Measurements from ENCODE around the gene GIMAP1. TPM values are rescaled to one million over a fixed set of nuclear protein-coding genes. Genes with fewer than 3 reads are reported as not detected.

GIMAP1 gene
- total RNA-seq, 2 donors from 2014 or later = 4.5 to 7.0 TPM

DNA sequence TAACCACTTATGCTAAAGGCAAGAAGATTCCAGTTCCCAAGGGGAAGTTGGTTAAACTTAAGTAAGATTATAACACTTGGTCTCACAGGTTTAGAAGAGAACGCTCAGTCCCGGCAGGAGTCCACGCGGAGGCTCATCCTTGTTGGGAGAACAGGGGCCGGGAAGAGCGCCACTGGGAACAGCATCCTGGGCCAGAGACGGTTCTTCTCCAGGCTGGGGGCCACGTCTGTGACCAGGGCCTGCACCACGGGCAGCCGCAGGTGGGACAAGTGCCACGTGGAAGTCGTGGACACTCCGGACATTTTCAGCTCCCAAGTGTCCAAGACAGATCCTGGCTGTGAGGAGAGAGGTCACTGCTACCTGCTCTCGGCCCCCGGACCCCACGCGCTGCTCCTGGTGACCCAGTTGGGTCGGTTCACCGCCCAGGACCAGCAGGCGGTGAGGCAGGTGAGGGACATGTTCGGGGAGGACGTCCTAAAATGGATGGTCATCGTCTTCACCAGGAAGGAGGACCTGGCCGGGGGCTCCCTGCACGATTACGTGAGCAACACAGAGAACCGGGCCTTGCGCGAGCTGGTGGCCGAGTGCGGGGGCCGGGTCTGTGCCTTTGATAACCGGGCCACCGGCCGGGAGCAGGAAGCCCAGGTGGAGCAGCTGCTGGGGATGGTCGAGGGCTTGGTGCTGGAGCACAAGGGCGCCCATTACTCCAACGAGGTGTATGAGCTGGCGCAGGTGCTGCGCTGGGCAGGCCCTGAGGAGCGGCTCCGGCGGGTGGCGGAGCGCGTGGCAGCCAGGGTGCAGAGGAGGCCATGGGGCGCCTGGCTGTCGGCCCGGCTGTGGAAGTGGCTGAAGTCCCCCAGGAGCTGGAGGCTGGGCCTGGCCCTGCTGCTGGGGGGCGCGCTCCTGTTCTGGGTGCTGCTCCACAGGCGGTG lies 3.8 kb downstream of the GIMAP1 start:
- intact Hi-C loops (cut with DNase I) = no loop called here

DNA sequence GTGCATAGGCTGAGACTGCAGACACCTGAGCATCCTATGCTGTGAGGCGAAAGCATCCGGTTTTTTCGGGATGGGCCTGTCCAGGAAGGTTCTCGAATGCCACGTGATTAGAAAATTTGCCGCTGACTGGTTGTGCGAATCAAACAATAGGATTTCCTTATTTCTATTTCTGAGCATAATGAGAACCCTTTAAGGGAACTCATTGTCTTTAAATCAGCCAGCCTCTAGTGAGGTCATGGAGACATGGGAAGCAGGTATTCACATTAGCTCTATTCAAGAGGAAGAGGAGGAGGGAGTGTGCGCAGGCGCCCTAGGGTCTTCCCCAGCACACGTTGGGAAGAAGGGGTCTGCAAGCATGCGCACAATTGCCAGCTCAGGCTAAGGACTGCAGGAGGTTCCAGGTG lies 5.6 kb downstream of the GIMAP1 start:
- DNase-seq (no peak), ATAC-seq (peak; percentile 47 to 57)
- intact Hi-C loops (cut with DNase I) = no loop called here

More for the DNA sequence above, 3.8 kb downstream of the GIMAP1 start:
- no peak for DNase-seq
- no peak for ATAC-seq

DNA sequence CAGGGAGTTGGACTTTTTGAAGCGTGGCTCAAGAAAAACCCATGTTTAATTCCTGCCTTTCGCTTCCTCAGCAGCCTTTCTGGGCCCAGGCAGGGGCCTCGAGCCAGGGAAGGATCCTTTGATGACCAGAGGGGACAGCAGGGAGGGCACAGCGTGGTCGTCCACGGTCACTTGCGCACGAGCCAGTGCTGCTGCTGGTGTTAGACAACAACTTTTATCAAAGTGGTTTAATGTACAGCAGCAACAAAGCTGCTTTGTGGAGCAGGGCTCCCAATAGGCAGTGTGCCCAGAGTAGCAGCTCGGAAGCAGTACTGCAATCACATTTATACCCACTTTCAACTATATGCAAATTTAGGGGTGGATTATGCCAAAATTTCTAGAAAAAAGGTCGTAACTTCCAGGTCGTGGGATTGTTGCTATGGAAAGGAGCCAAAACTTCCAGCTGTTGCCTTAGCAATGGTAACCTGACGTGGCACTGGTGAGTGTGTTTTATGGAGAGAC lies 6.1 kb downstream of the GIMAP1 start:
- ATAC-seq = peak; percentile 9 to 36
- DNase-seq = no peak

DNA sequence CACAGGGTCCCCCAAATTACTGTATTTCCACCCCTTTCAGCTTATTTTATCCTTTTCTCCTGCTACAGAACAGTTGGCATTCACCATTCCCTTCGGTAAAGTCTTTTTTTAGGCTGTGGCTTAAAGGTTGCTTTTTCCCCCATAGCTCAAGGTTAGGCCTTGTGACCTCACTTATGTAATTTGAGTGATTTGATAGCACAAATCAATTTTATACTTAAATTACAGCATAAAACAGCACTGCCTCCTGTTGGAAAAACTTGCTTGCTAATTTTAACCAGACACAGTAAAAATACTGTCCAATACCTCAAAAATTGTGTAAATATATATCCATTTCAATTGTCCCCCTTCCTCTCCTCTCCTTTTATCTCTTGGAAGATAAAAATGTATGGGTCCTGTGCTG lies 7.1 kb downstream of the GIMAP1 start:
- ATAC-seq = no peak
- intact Hi-C loops (cut with DNase I) = no loop called here
- DNase-seq = no peak

More for the DNA sequence above, 6.1 kb downstream of the GIMAP1 start:
- intact Hi-C loops (cut with DNase I) = no loop called here

DNA sequence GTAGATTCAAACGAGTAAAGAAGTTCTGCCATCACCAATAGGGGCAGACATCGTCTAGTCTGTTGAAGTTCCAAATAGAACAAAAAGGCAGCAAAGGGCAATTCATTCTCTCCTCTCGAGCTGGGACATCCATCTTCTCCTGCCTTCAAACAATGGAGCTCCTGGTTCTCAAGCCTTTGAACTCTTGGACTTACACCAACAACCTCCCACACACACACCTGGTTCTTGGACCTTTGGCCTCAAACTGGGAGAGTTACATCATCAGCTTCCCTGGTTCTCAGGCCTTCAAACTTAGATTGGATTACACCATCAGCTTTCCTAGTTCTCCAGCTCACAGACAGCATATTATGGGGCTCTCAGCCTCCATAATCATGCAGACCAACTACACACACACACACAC lies 11.0 kb downstream of the GIMAP1 start:
- ATAC-seq (no peak), DNase-seq (no peak)
- intact Hi-C loops (cut with DNase I) = no loop called here

DNA sequence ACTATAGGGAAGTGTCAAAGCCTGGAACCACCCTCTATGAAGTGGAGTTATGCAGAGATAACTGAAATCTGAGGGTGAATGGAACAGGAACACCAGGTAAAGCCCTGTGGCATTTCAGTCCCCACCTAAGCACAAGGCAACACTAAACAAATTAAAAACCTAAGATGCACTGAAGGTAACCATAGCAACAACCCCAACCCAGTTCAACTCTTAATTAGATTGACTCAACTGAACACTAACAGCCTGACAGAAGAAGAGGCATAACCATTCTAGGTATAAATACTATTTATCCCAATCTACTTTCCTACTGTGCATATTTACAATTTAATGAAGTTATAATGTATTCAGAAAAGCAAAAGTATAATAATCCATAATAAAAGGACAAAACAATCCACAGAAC lies 11.6 kb downstream of the GIMAP1 start:
- no peak for ATAC-seq
- intact Hi-C loops (cut with DNase I) = no loop called here
- DNase-seq = no peak

DNA sequence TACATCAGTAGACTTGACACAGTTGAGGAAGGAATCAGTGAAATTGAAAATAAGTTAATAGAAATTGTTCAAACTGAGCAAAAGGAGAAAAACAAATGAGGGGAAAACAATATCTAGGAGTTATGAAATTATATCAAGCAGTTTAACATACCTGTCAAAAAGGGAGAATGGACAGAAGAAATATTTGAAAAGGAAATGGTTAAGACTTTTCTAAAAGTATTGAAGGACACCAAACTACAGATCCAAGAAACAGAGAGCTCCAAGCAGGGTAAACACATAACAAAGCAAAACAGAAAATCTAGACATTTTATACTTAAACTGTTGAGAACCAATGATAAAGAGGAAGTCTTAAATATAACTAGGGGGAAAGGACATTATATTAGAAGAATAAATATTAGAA lies 12.2 kb downstream of the GIMAP1 start:
- intact Hi-C loops (cut with DNase I) = no loop called here
- ATAC-seq (no peak), DNase-seq (no peak)

DNA sequence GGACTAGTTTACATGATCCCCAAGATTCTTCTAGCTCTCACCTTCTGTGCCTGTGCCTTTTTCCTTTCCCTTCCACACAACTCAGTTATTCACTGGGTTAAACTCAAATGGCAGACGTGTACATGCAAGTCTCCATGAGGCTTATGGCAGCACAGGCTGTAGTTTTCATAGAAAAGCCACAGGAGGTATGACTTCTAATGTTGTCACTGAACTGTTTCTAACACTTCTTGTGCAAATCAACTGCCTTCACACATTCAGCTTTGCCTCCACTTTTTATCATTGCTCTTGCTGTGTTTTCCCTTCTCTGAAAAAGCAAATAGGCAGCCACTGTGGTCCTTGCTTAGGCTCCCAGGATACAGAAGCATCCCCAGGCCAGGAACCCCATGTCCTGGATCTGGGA lies 15.5 kb downstream of the GIMAP1 start:
- intact Hi-C loops (cut with DNase I) = no loop called here
- DNase-seq (no peak), ATAC-seq (no peak)

DNA sequence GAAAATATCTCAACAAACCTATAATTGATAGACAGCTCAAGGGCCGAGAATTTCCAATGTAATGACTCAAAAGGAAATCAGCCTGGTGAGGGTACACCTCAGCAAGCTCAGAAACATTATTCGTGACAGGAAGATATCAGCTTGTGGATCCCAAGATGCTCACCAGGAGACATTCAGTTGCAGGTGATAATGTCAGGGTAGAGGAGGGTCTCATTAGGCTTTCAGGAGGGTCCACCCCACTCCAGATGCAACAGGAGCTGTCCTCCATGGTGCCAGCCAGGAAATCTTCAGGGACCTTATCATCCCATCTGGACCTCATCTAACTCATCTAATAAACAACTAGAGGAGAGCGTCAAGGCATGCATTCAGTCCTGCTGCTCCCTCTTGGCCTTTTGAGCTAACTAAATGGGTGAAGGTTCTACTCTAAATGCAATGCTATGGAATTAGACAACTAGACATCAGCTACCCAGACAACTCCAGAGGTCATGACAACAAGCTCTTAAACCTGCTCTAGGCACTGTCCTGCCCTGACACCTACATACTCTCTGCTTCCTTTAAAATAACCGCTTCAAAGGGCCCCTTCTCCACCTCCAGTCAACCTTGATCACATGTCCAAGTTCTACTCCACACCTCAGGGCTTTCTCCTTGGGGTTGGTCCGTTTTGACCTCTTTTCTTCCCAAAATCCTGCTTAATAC lies 16.5 kb downstream of the GIMAP1 start:
- no peak for DNase-seq
- intact Hi-C loops (cut with DNase I) = no loop called here
- ATAC-seq = no peak

DNA sequence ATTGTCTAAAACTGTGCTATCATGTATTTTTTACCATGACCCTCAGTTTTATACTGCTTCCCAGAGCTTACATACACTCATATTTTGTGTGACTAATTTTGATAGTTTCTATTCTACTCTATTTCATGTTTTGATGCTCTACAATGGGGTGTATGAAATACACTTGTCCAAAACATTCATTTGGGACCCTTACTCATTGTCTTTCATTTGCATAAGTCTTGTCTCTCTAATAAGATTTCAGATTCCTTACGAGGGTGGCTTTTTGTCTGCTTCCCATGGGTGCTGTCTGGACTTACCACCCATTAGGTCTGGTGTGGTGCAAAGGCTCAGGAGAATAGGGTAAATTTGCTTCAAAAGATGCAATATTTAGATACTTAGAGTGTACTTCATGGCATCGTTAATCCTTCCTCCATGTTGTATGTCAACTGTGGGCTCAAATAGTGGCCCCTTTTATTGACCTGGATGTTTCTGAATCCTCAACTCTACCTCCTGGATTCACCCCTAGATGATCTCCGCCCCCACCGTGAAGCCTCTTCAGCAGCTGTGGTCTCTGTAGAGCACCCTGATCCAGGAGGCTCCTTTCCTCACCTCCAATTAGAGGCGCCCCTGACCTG lies 17.2 kb downstream of the GIMAP1 start:
- no peak for DNase-seq
- ATAC-seq = no peak
- intact Hi-C loops (cut with DNase I) = no loop called here

DNA sequence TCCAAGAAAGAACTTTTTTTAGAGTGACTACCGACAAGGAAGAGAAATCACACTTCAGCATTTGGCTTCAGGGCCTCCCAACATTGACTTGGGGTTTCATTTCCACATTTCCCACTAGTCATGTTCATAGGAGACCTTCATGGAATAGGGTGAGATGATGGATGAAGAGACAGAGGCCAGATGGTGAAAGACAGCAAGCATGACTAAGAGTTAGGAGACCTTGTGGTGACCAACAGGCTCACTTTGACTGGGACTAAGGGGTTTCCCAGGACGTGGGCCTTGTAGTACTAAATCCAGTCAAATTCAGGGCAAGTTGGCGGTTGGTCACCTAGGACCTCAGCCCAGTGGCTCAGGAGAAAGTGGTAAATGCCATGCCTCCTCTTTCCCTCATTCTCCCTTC lies 17.8 kb downstream of the GIMAP1 start:
- intact Hi-C loops (cut with DNase I) = no loop called here
- ATAC-seq (no peak), DNase-seq (no peak)

DNA sequence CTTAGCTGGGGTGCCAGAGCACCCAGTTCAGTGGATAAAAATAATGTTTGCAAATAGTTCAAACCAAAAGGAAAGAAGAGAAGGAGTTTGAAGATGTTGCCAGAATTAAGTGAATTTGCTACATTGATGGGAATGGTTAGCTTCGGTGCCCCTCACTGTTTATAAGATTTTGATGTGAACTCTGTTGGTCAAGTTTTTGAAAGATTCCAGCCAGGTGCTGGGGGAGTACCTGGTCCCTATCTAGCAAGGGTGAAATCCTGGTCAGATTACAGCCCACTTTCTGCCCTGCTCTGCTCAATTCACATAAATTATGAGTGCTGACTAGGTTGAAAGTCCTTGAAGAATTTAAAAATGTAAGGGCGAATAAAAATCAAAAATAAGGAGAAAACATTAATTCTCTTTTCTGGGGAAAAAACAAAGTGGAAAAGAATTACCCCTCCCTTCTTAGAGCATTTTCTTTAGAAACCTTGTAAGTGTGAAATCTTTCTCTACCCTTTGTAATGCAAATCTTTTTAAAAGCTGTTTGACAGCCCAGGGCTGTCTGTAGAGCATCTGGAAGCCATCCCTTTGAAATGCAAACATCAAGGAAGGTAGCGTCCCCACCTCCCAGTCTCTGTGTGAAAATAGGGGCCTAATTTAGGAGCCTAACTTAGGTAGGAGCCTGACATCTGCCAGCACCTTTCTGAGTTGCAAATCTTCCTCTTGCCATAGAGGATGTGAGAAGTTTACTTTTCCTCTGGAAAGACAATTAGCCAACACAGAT lies 19.4 kb downstream of the GIMAP1 start:
- intact Hi-C loops (cut with DNase I) = loop anchor here in 1 of 2 donors (5.0 kb wide), 1 partner anchor 103 kb away; the partner anchor contains the start of gene GIMAP6
- ATAC-seq (no peak), DNase-seq (no peak)

DNA sequence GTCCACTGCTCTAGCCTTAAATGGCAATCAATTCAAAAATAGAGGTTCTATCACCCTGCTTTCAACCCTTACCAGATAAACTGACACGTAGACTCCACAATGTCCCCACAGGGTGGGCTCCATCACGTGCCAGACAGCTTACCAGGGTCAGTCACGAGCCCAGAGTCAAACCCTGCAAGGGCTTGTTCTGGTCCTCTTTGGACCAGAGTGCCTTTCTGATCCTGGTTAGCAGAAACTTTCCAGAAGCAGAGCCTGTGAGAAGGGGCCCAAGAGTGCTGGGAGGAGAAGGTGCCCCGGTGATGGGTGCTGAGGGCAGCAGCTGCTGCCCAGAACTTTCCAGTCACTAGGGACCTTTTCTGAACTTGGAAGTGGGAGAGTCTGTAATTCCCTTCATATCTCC lies 20.5 kb downstream of the GIMAP1 start:
- no peak for DNase-seq
- no peak for ATAC-seq
- intact Hi-C loops (cut with DNase I) = loop anchor here in 1 of 2 donors (5.0 kb wide), 1 partner anchor 105 kb away; the partner anchor contains the start of gene GIMAP6

DNA sequence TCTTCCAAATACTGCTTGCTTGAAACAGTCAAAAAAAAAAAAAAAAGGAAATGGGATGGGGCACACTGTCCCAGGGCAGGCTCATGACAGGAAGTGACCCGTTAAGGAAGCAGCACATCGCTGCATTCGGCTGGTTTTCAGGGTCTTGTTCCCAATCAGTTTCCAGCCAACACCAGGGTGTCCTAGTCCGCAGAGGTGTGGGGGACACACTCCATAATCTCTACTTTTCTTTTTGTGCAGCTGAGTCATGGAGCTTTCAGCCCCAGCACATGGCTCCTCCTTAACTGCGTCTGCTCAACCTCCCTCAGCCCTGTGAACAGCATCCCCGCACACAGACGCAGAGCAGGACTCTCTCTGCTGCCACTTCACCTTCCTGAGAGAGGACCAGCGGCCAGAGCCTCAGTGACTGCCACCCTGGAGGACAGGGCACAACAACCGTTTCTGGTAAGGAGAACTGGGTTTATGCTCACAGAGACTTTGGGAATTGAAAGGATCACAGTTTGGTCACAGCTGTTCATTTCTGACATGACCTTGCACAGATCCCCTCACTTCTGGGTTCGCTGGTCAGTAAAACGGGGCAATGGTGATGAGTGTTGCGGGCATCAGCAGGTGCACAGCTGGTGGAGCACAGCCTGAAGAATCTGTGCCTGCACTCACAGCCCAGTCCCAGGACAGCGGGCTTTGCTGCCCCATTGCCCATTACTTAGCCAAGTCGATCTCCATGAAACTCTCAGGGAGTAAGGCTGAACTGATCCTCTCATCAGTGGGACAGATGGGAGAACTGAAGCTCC lies 21.0 kb downstream of the GIMAP1 start, which contains the start of gene GIMAP5:
TSS of gene GIMAP5 (plus strand) at position 154 of the 791 bp plus-strand sequence. CDS start 3,467 bp downstream, outside the sequence.
- ATAC-seq = peak; percentile 59 to 77
- peak; percentile 32 for DNase-seq
- intact Hi-C loops (cut with DNase I) = loop anchor here in 1 of 2 donors (5.0 kb wide), 1 partner anchor 105 kb away; the partner anchor contains the start of gene GIMAP6

DNA sequence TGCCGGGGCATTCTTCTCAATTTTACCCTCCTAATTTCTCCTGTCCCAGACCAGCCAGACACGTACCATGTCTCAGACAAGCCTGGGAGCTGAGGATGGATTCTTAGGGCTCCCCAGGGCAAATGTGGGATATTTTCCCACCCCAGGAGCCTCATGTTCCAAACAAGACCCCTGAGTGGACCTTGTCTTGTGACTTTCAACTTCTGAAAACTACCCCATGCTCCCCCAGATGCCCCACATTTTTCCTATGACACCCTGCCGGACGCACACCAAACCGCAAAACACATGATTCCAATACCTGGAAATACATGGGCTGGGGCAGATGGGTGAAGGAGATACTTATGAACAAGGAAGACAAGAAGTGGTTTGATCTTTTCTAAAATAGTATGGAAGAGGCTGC lies 21.7 kb downstream of the GIMAP1 start:
- ATAC-seq = peak in 1 of 2 donors; percentile 10
- DNase-seq = no peak
- intact Hi-C loops (cut with DNase I) = loop anchor here in 1 of 2 donors (5.0 kb wide), 1 partner anchor 106 kb away; the partner anchor contains the start of gene GIMAP6

DNA sequence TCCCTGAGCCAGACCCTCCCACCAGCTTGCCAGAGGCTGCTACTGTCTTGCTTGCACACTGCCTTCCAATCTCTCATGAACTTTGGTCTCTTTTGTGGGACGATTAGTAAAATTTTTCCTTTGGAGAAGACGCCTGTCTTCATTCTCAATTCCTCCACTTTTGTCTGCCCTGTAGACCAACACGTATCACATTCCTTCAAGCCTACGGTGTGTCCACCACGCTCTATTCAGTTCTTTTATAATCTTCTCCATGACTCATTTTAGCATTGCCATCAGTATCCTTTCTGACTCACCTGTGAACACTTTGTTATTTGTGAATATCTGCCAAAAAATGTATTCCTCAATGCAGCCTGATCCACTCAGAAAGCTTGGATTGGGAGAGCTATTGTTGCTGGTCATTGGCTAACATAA lies 22.2 kb downstream of the GIMAP1 start:
- intact Hi-C loops (cut with DNase I) = loop anchor here in 1 of 2 donors (5.0 kb wide), 1 partner anchor 106 kb away; the partner anchor contains the start of gene GIMAP6
- DNase-seq (no peak), ATAC-seq (no peak)

DNA sequence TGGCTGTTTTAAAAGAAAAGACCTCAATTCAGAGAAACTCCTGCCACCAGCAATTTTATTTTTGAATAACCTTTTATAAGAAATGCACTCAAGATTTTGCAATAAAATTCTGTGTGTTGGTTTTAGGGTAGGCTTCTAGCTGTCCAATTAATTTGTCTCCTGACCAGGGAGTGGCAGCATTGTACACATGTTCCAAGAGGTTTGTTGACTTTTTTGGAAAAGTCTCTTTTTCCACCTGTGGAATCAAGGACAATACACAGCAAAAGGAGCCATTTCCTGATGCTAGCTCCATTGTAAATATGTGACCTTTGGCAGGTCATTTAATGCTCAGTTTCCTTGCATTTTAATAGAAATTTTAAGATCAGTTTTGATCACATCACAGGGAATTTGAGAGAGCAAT lies 22.6 kb downstream of the GIMAP1 start:
- ATAC-seq (no peak), DNase-seq (no peak)
- intact Hi-C loops (cut with DNase I) = loop anchor here in 1 of 2 donors (5.0 kb wide), 1 partner anchor 107 kb away; the partner anchor contains the start of gene GIMAP6

DNA sequence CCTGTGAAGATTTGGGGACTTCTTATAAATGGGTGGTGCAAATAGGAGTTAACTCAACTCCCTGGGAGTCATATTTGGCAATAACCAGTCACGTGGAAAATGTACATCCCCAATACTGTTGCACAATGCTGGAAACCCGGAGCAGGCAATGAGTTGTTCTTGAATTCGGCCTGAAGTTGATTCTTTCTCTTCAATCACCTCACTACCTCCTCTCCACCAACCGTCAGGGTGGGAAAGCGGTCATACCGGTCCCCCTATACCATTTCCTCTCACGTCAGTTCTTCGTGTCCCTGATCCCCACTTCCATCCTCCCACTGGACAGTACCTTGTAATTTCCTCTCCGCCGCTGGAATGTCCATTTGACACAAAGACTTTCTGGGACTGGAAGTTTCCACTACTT lies 23.6 kb downstream of the GIMAP1 start:
- DNase-seq (no peak), ATAC-seq (no peak)
- intact Hi-C loops (cut with DNase I) = no loop called here
